HCT116 (cell line): Measurements from ENCODE around the gene IFNL1.

Source experiments
- CEBPB ChIP-seq: IDR thresholded peaks from 2 replicates; pipeline ENCODE4 v1.6.1; 2012; ENCODE audit warnings: low read depth
- EZH2 ChIP-seq: fragments of 200-600 bp; sonication (generic); IDR thresholded peaks from 2 replicates; pipeline ENCODE4 v1.6.1; 2017; ENCODE audit warnings: antibody characterized with exemption, mixed run types
- POLR2A ChIP-seq: IDR thresholded peaks from 2 replicates; pipeline ENCODE4 v1.7.0; 2011; ENCODE audit warnings: borderline replicate concordance; ENCODE audit not compliant: insufficient read depth, insufficient read length; ENCODE audit errors: extremely low read depth
- POLR2AphosphoS5 ChIP-seq: IDR thresholded peaks from 2 replicates; pipeline ENCODE4 v1.6.1; 2011; ENCODE audit warnings: mild to moderate bottlenecking, low read depth, low read length, moderate library complexity
- SP1 ChIP-seq: IDR thresholded peaks from 2 replicates; pipeline ENCODE4 v1.6.1; 2012; ENCODE audit warnings: low read depth
- SRF ChIP-seq: IDR thresholded peaks from 2 replicates; pipeline ENCODE4 v1.6.1; 2012; ENCODE audit warnings: low read depth
- TCF7L2 ChIP-seq: IDR thresholded peaks from 2 replicates; pipeline ENCODE4 v1.7.0; 2011; ENCODE audit warnings: borderline replicate concordance, inconsistent platforms; ENCODE audit not compliant: insufficient read depth, insufficient read length; ENCODE audit errors: extremely low read depth
- TF ChIP-seq, protein P1 (sequence below), 3 experiments: fragments of 200-600 bp in 1 of 3; sonication (generic) in 1 of 3; IDR thresholded peaks in 2 of 3; conservative IDR thresholded peaks in 1 of 3; 2 replicates each; pipeline ENCODE4 v1.5.1; 2012 to 2017; ENCODE audit warnings: low read depth in 2 of 3, low read length in 2 of 3, antibody characterized with exemption in 1 of 3, borderline replicate concordance in 1 of 3, control low read depth in 1 of 3, mild to moderate bottlenecking in 1 of 3, mixed read lengths in 1 of 3, mixed run types in 1 of 3, moderate library complexity in 1 of 3; ENCODE audit not compliant: insufficient read depth in 1 of 3
- TF ChIP-seq, protein P2 (sequence below): IDR thresholded peaks from 2 replicates; pipeline ENCODE4 v1.6.1; 2012
- TF ChIP-seq, protein P3 (sequence below): IDR thresholded peaks from 2 replicates; pipeline ENCODE4 v1.6.1; 2011; ENCODE audit warnings: mild to moderate bottlenecking, low read length, moderate library complexity; ENCODE audit not compliant: insufficient replicate concordance; ENCODE audit errors: extremely low read depth
- TF ChIP-seq, protein P4 (sequence below): IDR thresholded peaks from 2 replicates; pipeline ENCODE4 v1.6.1; 2012; ENCODE audit warnings: low read depth

DNA sequence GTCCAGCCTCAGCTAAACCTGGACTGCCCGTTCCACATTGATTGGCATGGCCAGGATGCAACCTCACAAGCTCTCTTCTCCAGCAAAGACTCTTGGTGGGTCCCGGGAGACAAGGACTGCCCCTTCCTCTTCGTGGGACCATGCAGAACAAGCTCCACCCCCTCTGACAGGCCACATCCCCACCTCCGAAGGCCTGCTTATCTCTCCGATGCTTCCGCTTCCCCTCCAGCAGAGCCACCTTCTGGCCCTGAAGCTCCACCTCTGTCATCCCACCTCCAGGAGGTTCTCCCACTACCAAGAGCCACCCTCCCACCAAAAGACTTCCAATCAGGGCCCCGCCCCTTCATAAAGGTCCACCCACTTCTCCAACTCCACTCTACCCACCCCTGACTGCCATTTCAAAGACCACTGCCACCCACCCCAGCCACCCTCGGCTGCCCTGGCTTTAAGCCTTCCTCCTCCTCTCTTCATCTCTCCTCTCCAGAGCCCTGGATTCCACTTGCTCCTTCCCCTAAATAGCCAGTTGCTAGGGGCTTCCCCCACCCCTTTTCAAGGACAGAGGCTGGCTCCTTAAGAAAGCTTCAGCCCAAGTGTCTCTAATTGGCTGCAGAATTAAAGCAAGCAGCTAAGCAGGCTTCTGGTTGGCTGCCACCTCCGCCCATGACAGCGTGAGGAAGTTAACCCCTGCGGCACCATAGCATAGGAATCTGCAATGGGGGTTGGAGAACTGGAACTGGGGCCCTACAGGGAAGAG is 14.5 kb downstream of the IFNL1 start:
- TF ChIP-seq, protein P1, sequence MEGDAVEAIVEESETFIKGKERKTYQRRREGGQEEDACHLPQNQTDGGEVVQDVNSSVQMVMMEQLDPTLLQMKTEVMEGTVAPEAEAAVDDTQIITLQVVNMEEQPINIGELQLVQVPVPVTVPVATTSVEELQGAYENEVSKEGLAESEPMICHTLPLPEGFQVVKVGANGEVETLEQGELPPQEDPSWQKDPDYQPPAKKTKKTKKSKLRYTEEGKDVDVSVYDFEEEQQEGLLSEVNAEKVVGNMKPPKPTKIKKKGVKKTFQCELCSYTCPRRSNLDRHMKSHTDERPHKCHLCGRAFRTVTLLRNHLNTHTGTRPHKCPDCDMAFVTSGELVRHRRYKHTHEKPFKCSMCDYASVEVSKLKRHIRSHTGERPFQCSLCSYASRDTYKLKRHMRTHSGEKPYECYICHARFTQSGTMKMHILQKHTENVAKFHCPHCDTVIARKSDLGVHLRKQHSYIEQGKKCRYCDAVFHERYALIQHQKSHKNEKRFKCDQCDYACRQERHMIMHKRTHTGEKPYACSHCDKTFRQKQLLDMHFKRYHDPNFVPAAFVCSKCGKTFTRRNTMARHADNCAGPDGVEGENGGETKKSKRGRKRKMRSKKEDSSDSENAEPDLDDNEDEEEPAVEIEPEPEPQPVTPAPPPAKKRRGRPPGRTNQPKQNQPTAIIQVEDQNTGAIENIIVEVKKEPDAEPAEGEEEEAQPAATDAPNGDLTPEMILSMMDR (IDR thresholded peaks at IDR 0.05 in 2 of 3, conservative IDR thresholded peaks at IDR 0.05 in 1 of 3; ENCODE audit: borderline replicate concordance in 1 of 3, insufficient read depth in 1 of 3, low read depth in 2 of 3, low read length in 2 of 3): no peak
- TF ChIP-seq CEBPB (no peak), SRF (no peak), POLR2AphosphoS5 (no peak), SP1 (no peak), EZH2 (no peak), POLR2A (no peak), TCF7L2 (no peak)
- TF ChIP-seq, protein P2, sequence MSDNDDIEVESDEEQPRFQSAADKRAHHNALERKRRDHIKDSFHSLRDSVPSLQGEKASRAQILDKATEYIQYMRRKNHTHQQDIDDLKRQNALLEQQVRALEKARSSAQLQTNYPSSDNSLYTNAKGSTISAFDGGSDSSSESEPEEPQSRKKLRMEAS: no peak
- TF ChIP-seq, protein P3, sequence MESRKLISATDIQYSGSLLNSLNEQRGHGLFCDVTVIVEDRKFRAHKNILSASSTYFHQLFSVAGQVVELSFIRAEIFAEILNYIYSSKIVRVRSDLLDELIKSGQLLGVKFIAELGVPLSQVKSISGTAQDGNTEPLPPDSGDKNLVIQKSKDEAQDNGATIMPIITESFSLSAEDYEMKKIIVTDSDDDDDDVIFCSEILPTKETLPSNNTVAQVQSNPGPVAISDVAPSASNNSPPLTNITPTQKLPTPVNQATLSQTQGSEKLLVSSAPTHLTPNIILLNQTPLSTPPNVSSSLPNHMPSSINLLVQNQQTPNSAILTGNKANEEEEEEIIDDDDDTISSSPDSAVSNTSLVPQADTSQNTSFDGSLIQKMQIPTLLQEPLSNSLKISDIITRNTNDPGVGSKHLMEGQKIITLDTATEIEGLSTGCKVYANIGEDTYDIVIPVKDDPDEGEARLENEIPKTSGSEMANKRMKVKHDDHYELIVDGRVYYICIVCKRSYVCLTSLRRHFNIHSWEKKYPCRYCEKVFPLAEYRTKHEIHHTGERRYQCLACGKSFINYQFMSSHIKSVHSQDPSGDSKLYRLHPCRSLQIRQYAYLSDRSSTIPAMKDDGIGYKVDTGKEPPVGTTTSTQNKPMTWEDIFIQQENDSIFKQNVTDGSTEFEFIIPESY: no peak
- TF ChIP-seq, protein P4, sequence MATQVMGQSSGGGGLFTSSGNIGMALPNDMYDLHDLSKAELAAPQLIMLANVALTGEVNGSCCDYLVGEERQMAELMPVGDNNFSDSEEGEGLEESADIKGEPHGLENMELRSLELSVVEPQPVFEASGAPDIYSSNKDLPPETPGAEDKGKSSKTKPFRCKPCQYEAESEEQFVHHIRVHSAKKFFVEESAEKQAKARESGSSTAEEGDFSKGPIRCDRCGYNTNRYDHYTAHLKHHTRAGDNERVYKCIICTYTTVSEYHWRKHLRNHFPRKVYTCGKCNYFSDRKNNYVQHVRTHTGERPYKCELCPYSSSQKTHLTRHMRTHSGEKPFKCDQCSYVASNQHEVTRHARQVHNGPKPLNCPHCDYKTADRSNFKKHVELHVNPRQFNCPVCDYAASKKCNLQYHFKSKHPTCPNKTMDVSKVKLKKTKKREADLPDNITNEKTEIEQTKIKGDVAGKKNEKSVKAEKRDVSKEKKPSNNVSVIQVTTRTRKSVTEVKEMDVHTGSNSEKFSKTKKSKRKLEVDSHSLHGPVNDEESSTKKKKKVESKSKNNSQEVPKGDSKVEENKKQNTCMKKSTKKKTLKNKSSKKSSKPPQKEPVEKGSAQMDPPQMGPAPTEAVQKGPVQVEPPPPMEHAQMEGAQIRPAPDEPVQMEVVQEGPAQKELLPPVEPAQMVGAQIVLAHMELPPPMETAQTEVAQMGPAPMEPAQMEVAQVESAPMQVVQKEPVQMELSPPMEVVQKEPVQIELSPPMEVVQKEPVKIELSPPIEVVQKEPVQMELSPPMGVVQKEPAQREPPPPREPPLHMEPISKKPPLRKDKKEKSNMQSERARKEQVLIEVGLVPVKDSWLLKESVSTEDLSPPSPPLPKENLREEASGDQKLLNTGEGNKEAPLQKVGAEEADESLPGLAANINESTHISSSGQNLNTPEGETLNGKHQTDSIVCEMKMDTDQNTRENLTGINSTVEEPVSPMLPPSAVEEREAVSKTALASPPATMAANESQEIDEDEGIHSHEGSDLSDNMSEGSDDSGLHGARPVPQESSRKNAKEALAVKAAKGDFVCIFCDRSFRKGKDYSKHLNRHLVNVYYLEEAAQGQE: no peak
